GM12891 (cell line): Measurements from ENCODE around the gene RNF213.

Experiments used
- POLR2A ChIP-seq: IDR thresholded peaks from 2 replicates; pipeline ENCODE4 v1.6.1; 2011; ENCODE audit warnings: low read depth, low read length, control low read depth
- POLR2AphosphoS5 ChIP-seq: IDR thresholded peaks from 2 replicates; pipeline ENCODE4 v1.6.1; 2011; ENCODE audit warnings: low read depth, low read length, control low read depth

DNA sequence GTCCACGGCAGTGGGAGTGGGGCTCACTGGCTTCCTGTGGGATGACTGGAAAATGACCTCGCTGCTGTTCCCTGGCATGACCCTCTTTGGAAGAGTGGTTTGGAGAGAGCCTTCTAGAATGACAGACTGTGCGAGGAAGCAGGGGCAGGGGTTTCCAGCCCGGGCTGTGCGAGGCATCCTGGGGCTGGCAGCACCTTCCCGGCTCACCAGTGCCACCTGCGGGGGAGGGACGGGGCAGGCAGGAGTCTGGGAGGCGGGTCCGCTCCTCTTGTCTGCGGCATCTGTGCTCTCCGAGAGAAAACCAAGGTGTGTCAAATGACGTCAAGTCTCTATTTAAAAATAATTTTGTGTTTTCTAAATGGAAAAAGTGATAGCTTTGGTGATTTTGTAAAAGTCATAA is 7.8 kb upstream of the RNF213 start:
- TF ChIP-seq POLR2A (no peak), POLR2AphosphoS5 (no peak)
